Stomach (tissue), 4 donors: ENCODE data around the gene ZNF841.

ENCODE experiments used
- CTCF ChIP-seq, 7 experiments: fragments of 450-650 bp in 4 of 7; fragments of 200-600 bp in 3 of 7; sonication (generic) in 3 of 7; IDR thresholded peaks; one replicate each; pipeline ENCODE4 v1.5.1; 2016 to 2019; ENCODE audit warnings: antibody characterized with exemption in 7 of 7, control low read depth in 2 of 7, mild to moderate bottlenecking in 1 of 7
- EP300 ChIP-seq: sonication (generic); formaldehyde crosslinking; IDR thresholded peaks from one replicate; pipeline ENCODE4 v1.6.1; 2017; ENCODE audit warnings: antibody characterized with exemption
- POLR2A ChIP-seq, 4 donors: fragments of 450-650 bp; IDR thresholded peaks; one replicate each; pipeline ENCODE4 v1.6.1; 2016; ENCODE audit warnings: antibody characterized with exemption in 4 of 4, control low read depth in 2 of 4, mild to moderate bottlenecking in 1 of 4, moderate library complexity in 1 of 4
- POLR2AphosphoS5 ChIP-seq, 3 donors: sonication (generic); formaldehyde crosslinking; IDR thresholded peaks; one replicate each; pipeline ENCODE4 v1.6.1; 2016; ENCODE audit warnings: antibody characterized with exemption in 3 of 3

DNA sequence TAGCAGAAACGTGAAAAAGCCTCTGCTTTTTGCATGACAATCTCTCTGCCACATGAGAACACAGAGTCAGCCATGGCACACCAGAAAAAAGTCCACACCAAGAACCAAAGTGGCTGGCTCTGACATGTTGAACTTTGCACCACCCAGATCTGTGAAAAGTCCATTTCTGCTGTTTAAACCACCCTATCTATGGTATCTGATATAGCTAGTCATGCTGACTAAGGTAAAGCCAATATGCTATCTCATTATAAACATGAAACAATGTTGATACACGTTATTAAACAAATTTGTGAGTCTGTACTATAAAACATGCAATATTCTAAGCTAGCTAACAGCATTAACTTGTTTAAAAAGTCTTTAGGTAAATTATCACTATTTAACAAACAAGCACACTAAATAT, 25.9 kb downstream of the ZNF841 start:
- no peak for TF ChIP-seq CTCF (IDR thresholded peaks at IDR 0.05)
- no peak for TF ChIP-seq EP300
- TF ChIP-seq POLR2AphosphoS5 (IDR thresholded peaks at IDR 0.05): no peak
- no peak for TF ChIP-seq POLR2A (IDR thresholded peaks at IDR 0.05)
